Measurements from ENCODE around the gene TCF23.
"Not testable (repeated sequence)": the region's sequence is repeated elsewhere in the genome, so short reads cannot be mapped to it uniquely, and the experiment has no call there.

Gene TCF23

DNA sequence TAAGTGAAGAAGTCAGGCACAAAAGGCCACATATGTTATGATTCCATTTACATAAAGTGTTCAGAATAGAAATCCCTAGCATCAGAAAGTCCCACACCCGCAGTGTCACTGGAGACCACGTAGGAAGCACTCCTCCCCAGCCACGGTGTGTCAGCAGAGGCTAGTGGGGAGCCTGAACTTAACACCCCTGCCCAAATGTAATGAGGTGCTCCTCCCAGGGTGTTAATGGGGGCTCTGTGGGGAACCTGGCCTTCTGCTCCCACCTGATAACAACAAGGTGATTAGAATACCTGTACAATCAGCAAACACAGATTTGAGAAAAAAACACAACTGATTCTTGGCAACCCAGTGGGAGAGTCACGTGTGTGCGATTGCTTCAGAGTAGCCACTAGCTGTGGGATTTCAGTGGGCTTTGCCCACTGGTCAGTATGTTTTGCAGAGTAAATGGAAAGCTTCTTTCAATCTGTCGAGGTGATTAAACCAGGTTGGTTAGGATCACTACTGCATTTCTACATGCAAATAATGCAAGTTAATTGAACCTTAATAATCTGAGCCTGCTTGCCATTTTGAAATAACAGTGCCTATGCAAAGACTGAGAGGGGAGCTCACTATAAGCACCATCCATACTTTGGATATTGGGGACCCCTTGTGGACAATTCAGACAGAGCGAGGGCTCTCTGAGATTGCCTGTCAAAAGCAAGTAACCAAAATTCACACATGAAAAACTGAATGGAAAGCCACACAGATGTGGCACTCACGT, 42.4 kb downstream of the TCF23 start:
- DNase-seq = peak; percentile 81

DNA sequence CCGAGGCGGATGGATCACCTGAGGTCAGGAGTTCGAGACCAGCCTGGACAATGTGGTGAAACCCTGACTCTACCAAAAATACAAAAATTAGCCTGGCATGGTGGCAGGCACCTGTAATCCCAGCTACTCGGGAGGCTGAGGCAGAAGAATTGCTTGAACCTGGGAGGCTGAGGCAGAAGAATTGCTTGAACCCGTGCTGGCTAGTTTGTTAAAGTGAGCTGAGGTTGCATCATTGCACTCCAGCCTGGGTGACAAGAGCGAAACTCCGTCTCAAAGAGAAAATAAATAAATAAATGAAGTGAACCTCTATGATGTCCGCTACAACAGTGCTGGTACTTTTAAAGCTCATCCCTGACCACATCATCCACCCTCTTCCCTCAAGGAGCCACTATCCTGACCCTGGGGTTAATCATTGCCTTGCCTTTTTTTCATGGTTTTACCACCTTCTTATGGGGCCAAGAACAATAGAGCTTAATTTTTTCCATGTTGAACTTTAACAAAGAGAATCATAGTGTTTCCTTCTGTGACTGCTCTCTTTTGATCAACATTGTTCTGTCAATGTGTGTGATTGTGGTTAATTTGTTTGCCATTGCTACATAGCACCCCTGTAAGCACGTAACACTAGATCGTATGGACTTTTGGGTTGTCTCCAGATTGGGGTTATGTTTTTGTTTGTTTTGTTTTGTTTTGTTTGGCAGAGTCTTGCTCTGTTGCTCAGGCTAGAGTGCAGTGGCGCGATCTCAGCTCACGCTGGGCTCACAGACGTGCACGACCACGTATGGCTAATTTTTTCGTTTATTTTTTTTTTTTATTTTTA, 45.9 kb downstream of the TCF23 start:
- no peak for DNase-seq

DNA sequence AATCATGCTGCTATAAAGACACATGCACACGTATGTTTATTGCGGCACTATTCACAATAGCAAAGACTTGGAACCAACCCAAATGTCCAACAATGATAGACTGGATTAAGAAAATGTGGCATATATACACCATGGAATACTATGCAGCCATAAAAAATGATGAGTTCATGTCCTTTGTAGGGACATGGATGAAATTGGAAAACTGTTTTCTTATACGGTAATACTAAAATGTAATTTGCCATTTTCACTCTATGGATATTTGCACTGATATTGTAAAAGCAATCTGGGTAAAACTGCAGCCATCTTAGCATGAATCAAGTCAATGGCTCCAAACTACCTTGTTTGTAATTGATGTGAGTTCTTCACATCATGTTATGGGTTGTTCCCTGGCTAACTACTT, 47.0 kb downstream of the TCF23 start:
- DNase-seq = not testable (repeated sequence)

DNA sequence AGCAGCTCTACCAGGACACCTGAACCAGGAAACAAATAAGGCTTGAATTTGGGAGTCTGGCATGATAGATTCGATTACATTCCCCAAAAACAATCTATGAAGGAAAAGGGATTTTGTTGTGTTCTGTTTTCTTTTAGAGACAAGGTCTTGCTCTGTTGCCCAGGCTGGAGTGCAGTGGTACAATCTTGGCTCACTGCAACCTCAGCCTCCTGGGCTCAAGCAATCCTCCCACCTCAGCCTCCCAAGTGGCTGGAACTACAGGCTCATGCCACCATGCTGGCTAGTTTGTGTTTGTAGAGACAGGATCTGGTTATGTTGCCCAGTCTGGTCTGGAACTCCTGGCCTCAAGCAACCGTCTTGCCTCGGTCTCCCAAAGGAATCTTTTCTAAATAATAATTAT, 49.3 kb downstream of the TCF23 start:
- not testable (repeated sequence) for DNase-seq

DNA sequence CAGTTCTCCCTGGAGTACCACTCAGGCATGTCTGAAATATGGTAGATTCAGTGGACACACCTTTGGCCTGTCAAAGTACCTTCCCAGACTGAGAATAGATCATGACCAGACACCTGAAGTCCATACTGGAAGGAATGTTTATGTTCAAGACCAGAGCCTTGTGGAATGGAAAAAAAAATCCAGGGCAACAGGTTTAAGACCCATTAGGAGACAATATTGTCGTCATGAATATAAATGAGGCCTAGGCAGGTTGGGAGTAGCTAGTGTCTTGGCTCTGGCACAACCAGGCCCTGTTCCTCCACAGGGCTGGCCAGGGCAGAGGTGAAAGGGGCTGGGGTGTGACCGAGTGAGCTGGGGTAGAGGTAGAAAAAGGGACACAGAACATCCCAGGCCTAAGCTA, 49.8 kb downstream of the TCF23 start:
- DNase-seq = no peak

DNA sequence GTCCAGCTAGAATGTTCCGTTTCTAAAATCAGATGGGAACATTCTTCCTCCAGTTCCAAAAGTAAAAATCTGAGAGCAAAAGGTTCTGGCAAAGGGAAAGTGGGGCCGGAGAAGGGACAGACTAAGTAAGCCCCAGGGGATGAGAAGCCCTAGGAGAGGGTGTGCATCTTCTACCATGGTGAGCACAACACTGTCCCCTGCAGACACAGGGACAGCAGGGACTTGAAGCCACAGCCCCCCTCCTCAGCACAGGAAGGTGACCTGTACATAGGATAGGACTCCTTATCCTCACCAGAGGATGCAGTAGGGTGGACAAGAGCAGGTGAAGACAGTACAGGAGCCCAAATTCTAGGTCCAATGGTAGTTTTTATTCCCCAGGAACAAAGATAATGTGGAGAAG, 50.4 kb downstream of the TCF23 start:
- DNase-seq = no peak

- no peak for DNase-seq
These were observed 52.9 kb downstream of the TCF23 start for GRCh38 chr2:27201675-27202074.

- DNase-seq = no peak
These were observed 54.0 kb downstream of the TCF23 start for GRCh38 chr2:27202854-27203253.

DNA sequence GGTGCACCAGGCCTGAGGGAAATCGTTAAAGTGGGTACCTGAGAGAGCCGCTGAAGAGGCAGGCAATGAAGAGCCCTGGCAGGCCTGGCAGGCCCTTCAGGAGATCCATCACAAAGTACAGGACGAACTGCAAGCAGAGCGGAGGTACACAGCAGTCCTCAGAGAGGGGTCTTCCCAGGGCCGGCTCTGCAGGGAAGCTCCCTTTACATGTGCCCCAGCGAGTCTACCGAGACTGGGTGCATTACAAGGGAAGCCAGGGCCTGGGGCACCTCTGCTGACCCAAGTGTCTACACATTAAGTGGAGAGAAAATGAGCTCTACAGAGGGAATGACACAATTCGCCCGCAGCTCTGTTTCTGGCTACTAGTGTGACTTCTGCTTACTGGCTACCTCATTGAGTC, 54.9 kb downstream of the TCF23 start:
- DNase-seq = no peak

GRCh38 chr2:27204566-27204965, 55.8 kb downstream of the TCF23 start:
- no peak for DNase-seq

GRCh38 chr2:27205206-27205605, 56.4 kb downstream of the TCF23 start:
- DNase-seq = no peak

GRCh38 chr2:27206346-27206745, 57.5 kb downstream of the TCF23 start:
- DNase-seq = no peak

Data from eye (tissue), 1 donor.